ENCODE results near the gene SOX15.

GRCh38 chr17:7618608-7619007 is 28.7 kb upstream of the SOX15 start:
- no peak for TF ChIP-seq ZFX (CRISPR knock-in tag; IDR thresholded peaks at IDR 0.05; ENCODE audit: low read depth)
- TF ChIP-seq POLR2AphosphoS5 (IDR thresholded peaks at IDR 0.05; ENCODE audit: low read depth, low read length), result no peak
- TF ChIP-seq CREB1 (IDR thresholded peaks at IDR 0.05), result no peak
- no peak for TF ChIP-seq CREB1 (CRISPR knock-in tag; IDR thresholded peaks at IDR 0.05)
- TF ChIP-seq, protein P1, sequence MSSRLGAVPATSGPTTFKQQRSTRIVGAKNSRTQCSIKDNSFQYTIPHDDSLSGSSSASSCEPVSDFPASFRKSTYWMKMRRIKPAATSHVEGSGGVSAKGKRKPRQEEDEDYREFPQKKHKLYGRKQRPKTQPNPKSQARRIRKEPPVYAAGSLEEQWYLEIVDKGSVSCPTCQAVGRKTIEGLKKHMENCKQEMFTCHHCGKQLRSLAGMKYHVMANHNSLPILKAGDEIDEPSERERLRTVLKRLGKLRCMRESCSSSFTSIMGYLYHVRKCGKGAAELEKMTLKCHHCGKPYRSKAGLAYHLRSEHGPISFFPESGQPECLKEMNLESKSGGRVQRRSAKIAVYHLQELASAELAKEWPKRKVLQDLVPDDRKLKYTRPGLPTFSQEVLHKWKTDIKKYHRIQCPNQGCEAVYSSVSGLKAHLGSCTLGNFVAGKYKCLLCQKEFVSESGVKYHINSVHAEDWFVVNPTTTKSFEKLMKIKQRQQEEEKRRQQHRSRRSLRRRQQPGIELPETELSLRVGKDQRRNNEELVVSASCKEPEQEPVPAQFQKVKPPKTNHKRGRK (CRISPR knock-in tag; IDR thresholded peaks at IDR 0.05), result no peak
- TF ChIP-seq POLR2A (IDR thresholded peaks at IDR 0.05; ENCODE audit: insufficient read depth in 1 of 2, low read depth in 2 of 2, low read length in 2 of 2), result no peak
- no peak for TF ChIP-seq JUND (CRISPR knock-in tag; IDR thresholded peaks at IDR 0.05)
- TF ChIP-seq GABPB1 (CRISPR knock-in tag; IDR thresholded peaks at IDR 0.05), result no peak
- TF ChIP-seq ZNF776 (CRISPR knock-in tag; IDR thresholded peaks at IDR 0.05), result no peak

Data from HepG2 (cell line).